ENCODE results near the gene MDFIC.
"Not testable (repeated sequence)": the region's sequence is repeated elsewhere in the genome, so short reads cannot be mapped to it uniquely, and the experiment has no call there.

Gene MDFIC

DNA sequence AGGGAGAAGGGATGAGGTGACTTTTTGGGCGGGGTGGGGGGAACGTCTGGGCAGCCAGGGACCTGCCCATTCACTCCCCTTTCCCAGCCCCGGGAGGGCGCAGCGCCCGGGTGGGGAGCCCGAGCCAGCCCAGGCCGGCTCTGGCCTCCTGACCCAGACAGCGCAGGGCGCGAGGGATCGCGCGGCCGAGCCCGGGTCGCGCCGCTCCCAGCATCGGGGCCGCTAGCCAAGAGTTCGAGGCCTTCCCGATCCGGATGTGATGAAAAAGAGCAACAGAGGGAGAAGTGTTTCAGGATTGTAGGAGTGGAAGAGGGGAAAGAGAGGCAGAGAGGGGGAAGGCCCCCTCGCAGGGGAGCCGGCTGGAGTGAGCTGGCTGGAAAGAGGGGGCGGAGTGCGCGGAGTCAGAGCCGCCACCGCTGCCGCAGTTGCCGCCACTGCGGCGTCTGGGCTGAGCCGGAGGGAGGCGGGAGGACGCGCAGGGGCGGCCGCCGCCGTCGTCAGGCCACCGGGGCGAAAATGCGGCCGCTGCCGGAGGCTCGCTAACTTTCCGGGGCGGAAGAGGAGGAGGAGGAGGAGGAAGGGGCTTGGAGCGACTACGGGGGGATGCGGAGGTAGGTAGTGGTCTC, at the start of gene MDFIC:
MDFIC (plus strand) TSS at position 69 of the 626 bp plus-strand sequence. CDS start 940 bp downstream, outside the sequence.
- DNase-seq: no peak

DNA sequence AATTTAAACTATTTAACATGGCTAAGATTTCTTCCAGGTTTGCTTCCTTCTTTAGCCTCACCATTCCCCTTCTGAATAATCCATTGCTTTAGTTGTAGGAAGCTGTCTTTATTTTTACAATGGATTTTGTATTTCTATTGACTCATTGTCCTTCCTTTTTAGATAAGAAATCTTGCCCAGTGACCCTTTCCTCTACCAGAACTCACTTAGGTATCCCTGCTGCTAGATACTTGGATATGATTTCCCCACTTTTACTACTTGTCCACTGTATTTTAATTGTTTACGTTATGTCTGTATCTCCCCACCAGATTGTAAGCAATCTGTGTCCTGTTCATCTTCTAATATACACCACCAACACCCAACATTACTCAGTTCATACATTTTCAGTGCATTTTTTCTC, 47.7 kb upstream of the MDFIC start:
- no peak for DNase-seq

GRCh38 chr7:114875186-114875585, 46.7 kb upstream of the MDFIC start:
- no peak for DNase-seq

GRCh38 chr7:114879554-114879953, 42.3 kb upstream of the MDFIC start:
- DNase-seq: no peak

DNA sequence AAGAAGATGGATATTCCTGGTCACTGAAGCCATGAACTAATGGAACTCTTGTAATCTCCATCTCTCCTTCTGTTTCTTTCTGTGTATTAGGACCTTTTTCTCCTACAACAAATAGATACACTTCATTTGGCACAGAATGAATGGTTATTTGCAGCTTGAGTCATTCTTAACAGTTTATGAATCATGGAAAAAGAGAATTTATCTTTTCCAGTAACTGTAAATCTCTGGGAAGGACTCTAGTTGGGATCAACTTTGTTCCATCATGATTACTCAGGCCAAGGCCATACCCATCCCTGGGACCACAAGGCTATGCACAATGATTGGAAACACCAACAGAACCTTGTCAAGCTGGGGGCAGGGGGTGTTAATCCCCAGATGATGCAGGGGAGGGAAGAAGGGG, 36.1 kb upstream of the MDFIC start:
- DNase-seq: no peak

DNA sequence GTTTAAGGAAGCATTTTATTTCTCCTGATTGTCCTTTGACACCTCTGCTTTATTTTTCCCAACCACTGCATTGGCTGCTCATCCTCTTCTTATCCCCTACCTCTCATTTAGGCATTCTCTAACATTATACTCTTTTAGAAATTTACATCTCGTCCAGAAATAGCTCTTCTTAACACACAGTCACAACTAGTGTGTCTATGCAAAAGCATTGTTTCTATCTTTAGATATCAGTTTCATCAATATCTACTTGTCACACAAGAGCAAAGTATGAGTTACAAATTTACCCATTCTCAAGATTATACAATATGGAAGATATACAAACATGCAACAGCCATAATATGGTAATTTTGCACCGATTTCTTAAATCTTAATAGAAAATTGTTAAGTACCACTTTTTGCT, 35.7 kb upstream of the MDFIC start:
- DNase-seq: no peak

- DNase-seq: not testable (repeated sequence)
Measured at GRCh38 chr7:114889116-114889515, 32.8 kb upstream of the MDFIC start.

DNA sequence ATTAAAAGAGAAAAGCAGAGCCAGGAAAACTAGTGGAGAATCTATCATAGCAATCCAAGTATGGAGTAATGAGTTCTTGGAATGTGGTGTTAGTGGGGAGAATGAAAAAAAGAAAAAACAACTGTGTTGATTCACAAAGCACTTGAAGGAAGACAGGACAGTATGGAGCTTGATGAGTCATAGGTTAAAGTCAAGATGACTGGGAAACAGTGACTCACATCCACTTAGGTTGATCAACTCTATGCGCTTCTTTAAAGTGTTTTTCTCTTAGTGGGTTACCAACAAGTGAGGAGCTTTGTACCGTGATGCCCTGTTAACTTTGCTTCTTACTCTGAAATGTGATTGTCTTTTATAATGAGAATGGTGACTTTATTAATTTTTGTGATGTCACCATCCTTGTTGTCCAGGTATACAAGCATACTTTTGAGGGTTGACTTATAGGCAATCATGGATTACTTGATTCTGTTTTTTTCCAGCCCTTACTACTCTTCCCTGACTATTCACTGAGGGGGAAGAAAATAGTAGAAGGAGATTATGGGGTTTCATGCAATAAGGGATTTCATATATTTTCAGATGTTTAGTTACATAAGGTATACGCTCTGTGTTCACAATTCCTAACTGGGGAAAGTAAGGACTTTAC, 32.1 kb upstream of the MDFIC start:
- no peak for DNase-seq

DNA sequence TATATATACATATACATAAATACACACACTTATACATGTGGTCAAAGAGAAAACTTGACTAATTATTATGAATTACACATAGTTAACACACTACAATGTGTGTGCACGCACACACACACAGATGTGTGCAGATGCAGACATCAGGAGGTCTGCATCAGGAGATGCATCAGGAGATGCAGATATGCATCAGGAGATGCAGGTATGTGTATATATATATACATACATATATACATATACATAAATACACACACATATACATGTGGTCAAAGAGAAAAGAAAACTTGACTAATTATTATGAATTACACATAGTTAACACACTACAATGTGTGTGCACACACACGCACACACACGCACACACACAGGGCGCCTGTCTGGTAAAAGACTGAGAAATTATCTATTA, 31.3 kb upstream of the MDFIC start:
- no peak for DNase-seq

- DNase-seq: no peak
Measured at GRCh38 chr7:114900127-114900526, 21.8 kb upstream of the MDFIC start.

GRCh38 chr7:114901771-114902170, 20.1 kb upstream of the MDFIC start:
- no peak for DNase-seq

DNA sequence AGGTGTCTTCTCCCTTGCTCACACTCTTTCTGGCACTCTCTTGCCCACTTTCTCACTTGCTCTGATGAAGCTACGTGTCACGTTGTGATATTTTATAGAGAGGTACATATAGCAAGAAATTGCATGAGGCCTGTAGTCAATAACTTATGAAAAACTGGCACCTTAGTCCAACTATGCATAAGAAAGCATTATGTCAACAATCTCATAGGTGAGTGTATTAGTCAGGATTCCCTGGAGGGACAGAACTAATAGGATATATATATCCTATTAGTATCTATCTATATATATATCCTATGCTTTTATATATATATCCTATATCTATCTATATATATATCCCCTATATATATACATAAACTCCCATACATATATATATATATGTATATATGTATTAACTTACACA, 18.8 kb upstream of the MDFIC start:
- no peak for DNase-seq

DNA sequence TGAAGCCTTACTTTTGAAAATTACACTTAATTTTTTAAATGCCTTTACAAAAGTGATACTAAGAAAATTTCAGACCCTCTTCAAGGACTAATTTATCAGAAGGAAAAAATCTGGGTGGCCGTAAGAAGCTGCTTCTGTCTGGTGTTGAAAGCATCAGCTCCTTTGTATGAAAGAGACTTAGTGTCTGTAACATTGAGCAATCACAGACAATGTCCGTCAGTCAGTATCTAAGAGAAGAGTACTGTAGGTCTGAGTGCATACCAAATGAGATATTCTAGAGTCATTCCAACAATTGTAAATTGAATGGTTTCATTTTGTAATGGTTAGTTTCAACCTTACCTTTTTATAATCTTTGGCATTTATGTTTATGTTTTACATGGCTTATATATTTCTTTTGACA, 11.1 kb upstream of the MDFIC start:
- DNase-seq: no peak

- DNase-seq: no peak
Measured at GRCh38 chr7:114911411-114911810, 10.5 kb upstream of the MDFIC start.

GRCh38 chr7:114916261-114916892, 5.5 kb upstream of the MDFIC start:
- no peak for DNase-seq

- DNase-seq: no peak
Measured at GRCh38 chr7:114917211-114917839, 4.6 kb upstream of the MDFIC start.

DNA sequence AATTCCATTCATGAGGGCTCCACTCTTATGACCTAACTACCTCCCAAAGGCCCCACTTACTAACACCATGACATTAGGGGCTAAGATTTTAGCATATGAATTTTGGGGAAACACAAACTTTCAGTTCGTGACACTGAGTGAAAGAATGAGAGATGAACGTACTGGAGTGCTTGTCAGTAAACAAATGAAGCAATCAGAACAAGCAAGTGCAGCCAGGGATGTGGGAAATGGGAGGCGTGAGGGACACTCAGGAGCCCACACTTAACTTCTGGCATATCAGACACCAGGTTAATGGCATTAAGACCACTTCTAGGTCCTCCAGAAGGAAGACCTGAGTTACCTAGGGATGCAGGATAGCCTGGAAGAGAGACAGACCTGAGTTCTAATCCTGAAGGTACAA, 2.3 kb upstream of the MDFIC start:
- DNase-seq: no peak

DNA sequence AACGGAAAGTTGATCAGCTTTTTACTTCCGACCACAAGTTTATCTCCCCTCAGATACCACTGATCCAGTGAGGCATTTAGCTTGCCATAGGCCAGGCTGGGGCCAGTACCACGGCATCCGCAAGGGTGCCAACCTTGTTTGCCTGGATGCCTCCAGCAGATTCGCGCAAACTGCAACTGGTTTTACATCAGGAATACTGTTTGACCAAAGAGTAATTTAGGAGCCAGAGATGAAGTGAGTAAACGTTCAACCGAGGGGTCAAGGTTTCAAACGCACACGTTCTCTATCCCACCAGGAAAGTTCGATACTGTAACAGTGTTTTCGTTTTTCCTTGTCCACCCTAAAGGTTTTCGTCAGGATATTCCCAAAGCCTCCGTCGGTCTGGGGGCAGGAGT, 266 bp upstream of the MDFIC start:
- no peak for DNase-seq

- DNase-seq: no peak
Measured at GRCh38 chr7:114922652-114923402, 933 bp downstream of the MDFIC start.

GRCh38 chr7:114923403-114923713, 1.5 kb downstream of the MDFIC start:
- DNase-seq: no peak

DNA sequence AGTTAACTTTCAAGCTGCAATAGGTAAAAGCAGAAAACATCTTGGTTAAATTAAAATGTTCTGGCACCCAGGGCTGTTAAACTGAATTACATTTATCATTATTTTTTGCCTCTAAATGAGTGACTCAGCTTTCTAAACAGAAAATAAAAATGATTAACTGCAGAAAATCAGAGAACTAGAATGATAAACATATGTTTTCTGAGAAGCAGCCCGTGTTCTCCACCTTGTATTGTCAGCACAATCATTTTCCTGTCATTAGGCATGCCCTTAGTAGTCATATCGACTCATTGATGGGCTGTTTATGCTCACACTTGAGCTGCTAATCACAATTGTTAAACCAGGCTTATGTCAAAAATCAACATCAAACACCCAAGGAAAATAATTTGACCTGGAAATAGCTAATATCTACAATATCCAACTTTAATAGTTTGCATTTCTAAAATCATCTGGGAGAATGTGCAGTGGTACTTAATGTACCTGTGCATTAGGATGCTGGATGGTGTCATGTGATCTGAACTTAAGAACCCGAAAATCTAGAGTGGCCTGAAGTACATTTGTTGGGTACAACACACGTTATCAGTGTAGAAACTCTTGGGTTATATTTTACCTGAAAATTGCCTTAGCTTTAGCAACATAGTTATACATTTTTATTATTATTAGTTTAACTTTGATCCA, 2.3 kb downstream of the MDFIC start:
- DNase-seq: no peak

- no peak for DNase-seq
Measured at GRCh38 chr7:114925434-114925833, 3.5 kb downstream of the MDFIC start.

- DNase-seq: no peak
Measured at GRCh38 chr7:114928060-114928459, 6.2 kb downstream of the MDFIC start.

Measured in DMS79 (cell line).